Tibial artery (tissue), 4 donors: ENCODE results near the gene NOP14.

ENCODE experiments used
- DNase-seq, 2 donors: peaks; one replicate each; pipeline ENCODE4 v3.0.0-alpha.2; 2019
- H3K27ac ChIP-seq, 2 donors: fragments of 200-600 bp; sonication (generic) in 1 of 2; 1 replicate in 1 of 2; 2 replicates in 1 of 2; pipeline ENCODE4 v1.5.1; 2018 to 2019; ENCODE audit warnings: mild to moderate bottlenecking in 1 of 2
- H3K27me3 ChIP-seq, 2 donors: fragments of 200-600 bp; sonication (generic) in 1 of 2; one replicate each; pipeline versions ENCODE4 v1.5.1 to v1.6.0; 2016 to 2019
- H3K36me3 ChIP-seq, 3 donors: fragments of 200-600 bp; sonication (generic) in 2 of 3; one replicate each; pipeline ENCODE4 v1.5.1; 2016 to 2019; ENCODE audit warnings: mild to moderate bottlenecking in 2 of 3
- H3K4me1 ChIP-seq, 4 donors: fragments of 200-600 bp; sonication (generic) in 2 of 4; 1 replicate in 3 of 4; 2 replicates in 1 of 4; pipeline ENCODE4 v1.5.1; 2016 to 2019
- H3K4me3 ChIP-seq, 2 donors: fragments of 200-600 bp; sonication (generic) in 1 of 2; 1 replicate in 1 of 2; 2 replicates in 1 of 2; pipeline ENCODE4 v1.5.1; 2018 to 2019; ENCODE audit warnings: mild to moderate bottlenecking in 2 of 2
- H3K9me3 ChIP-seq, 3 donors: fragments of 200-600 bp; sonication (generic) in 1 of 3; one replicate each; pipeline ENCODE4 v1.5.1; 2016 to 2019
- CTCF ChIP-seq, 2 experiments: fragments of 200-600 bp in 1 of 2; fragments of 450-650 bp in 1 of 2; IDR thresholded peaks; one replicate each; pipeline ENCODE4 v1.5.1; 2017 to 2019; ENCODE audit warnings: antibody characterized with exemption in 2 of 2, mild to moderate bottlenecking in 1 of 2, moderate library complexity in 1 of 2
- intact Hi-C: fragments of 100-400 bp; cut with DNase I; formaldehyde crosslinking; loops from one replicate; pipeline ENCODE4 v1.15.0; 2023; ENCODE audit warnings: low total_unique reads

The NOP14 gene

GRCh38 chr4:2905544-2905943 is 57.7 kb downstream of the NOP14 start:
- peak in 1 of 2 donors; percentile 50 for DNase-seq
- Histone ChIP-seq H3K9me3 (no peaks in the 10 kb centered on the region), H3K27ac (no peak overlapping the region), H3K36me3 (peaks cover 79 to 99% (median 87%) of the 10 kb centered on the region in 3 donors), H3K4me1 (peaks cover 0 to 5% (median 0%) of the 10 kb centered on the region in 4 donors), H3K27me3 (no peaks in the 10 kb centered on the region), H3K4me3 (no peak overlapping the region)
- intact Hi-C loops, result no loop called here
- no peak for TF ChIP-seq CTCF (IDR thresholded peaks at IDR 0.05)

GRCh38 chr4:2902126-2902525 is 61.1 kb downstream of the NOP14 start:
- H3K36me3 ChIP-seq, result peaks cover 79 to 99% (median 91%) of the 10 kb centered on the region in 3 donors
- H3K4me3 ChIP-seq, result no peak overlapping the region
- H3K27me3 ChIP-seq, result no peaks in the 10 kb centered on the region
- no peak for TF ChIP-seq CTCF (IDR thresholded peaks at IDR 0.05)
- intact Hi-C loops, result no loop called here
- H3K27ac ChIP-seq, result no peak overlapping the region
- no peaks in the 10 kb centered on the region for H3K4me1 ChIP-seq
- no peak for DNase-seq
- H3K9me3 ChIP-seq, result no peaks in the 10 kb centered on the region

GRCh38 chr4:2901186-2901585 is 62.0 kb downstream of the NOP14 start:
- Histone ChIP-seq H3K27ac (no peak overlapping the region), H3K9me3 (no peaks in the 10 kb centered on the region), H3K4me3 (no peak overlapping the region), H3K27me3 (no peaks in the 10 kb centered on the region), H3K36me3 (peaks cover 78 to 99% (median 92%) of the 10 kb centered on the region in 3 donors), H3K4me1 (no peaks in the 10 kb centered on the region)
- no peak for TF ChIP-seq CTCF (IDR thresholded peaks at IDR 0.05)
- intact Hi-C loops, result no loop called here
- DNase-seq, result no peak

GRCh38 chr4:2900741-2901140 is 62.5 kb downstream of the NOP14 start:
- intact Hi-C loops, result no loop called here
- Histone ChIP-seq H3K9me3 (no peaks in the 10 kb centered on the region), H3K27me3 (no peaks in the 10 kb centered on the region), H3K4me3 (no peak overlapping the region), H3K27ac (no peak overlapping the region), H3K4me1 (no peaks in the 10 kb centered on the region), H3K36me3 (peaks cover 79 to 99% (median 92%) of the 10 kb centered on the region in 3 donors)
- TF ChIP-seq CTCF (IDR thresholded peaks at IDR 0.05), result no peak
- DNase-seq, result no peak

GRCh38 chr4:2898001-2898400 is 65.2 kb downstream of the NOP14 start:
- no peaks in the 10 kb centered on the region for H3K27me3 ChIP-seq
- intact Hi-C loops, result no loop called here
- H3K9me3 ChIP-seq, result no peaks in the 10 kb centered on the region
- no peak for DNase-seq
- H3K4me3 ChIP-seq, result no peak overlapping the region
- H3K36me3 ChIP-seq, result peaks cover 78 to 98% (median 80%) of the 10 kb centered on the region in 3 donors
- no peak for TF ChIP-seq CTCF (IDR thresholded peaks at IDR 0.05)
- H3K27ac ChIP-seq, result no peak overlapping the region
- H3K4me1 ChIP-seq, result peaks cover 0 to 3% (median 0%) of the 10 kb centered on the region in 4 donors

GRCh38 chr4:2893772-2894171 is 69.4 kb downstream of the NOP14 start:
- Histone ChIP-seq H3K9me3 (no peaks in the 10 kb centered on the region), H3K27ac (no peak overlapping the region), H3K4me1 (peaks cover 0 to 3% (median 0%) of the 10 kb centered on the region in 4 donors), H3K4me3 (no peak overlapping the region), H3K36me3 (peaks cover 43 to 58% (median 45%) of the 10 kb centered on the region in 3 donors), H3K27me3 (no peaks in the 10 kb centered on the region)
- TF ChIP-seq CTCF (IDR thresholded peaks at IDR 0.05), result no peak
- intact Hi-C loops, result no loop called here
- no peak for DNase-seq
